Activated CD4-positive, alpha-beta T cell treated with anti-CD3 and anti-CD28 coated beads for 24 hours (primary cell): ENCODE measurements around the gene JADE2.

Experiments
- DNase-seq, 2 donors: peaks; one replicate each; pipeline ENCODE4 v3.0.0-alpha.2; 2020; ENCODE audit warnings: low read depth in 2 of 2

Gene JADE2

GRCh38 chr5:134570365-134570758, 44.9 kb downstream of the JADE2 start:
- no peak for DNase-seq

GRCh38 chr5:134570886-134571285, 45.4 kb downstream of the JADE2 start:
- DNase-seq, result no peak

- DNase-seq, result no peak
These were observed 46.4 kb downstream of the JADE2 start for GRCh38 chr5:134571693-134572405.

GRCh38 chr5:134572811-134573210, 47.3 kb downstream of the JADE2 start:
- no peak for DNase-seq

GRCh38 chr5:134574521-134574920, 49.1 kb downstream of the JADE2 start:
- no peak for DNase-seq

GRCh38 chr5:134575316-134575715, 49.8 kb downstream of the JADE2 start:
- DNase-seq, result no peak

- DNase-seq, result no peak
These were observed 51.0 kb downstream of the JADE2 start for GRCh38 chr5:134576386-134577021.

GRCh38 chr5:134577022-134577795, 51.7 kb downstream of the JADE2 start:
- no peak for DNase-seq

GRCh38 chr5:134577796-134578577, 52.5 kb downstream of the JADE2 start:
- peak; percentile 78 for DNase-seq

- no peak for DNase-seq
These were observed 53.3 kb downstream of the JADE2 start for GRCh38 chr5:134578578-134579283.

GRCh38 chr5:134579284-134579771, 53.9 kb downstream of the JADE2 start:
- no peak for DNase-seq

- no peak for DNase-seq
These were observed 54.6 kb downstream of the JADE2 start for GRCh38 chr5:134580001-134580460.

GRCh38 chr5:134581241-134581981, 55.9 kb downstream of the JADE2 start:
- DNase-seq, result no peak

GRCh38 chr5:134582281-134582680, 56.8 kb downstream of the JADE2 start:
- no peak for DNase-seq

- no peak for DNase-seq
These were observed 57.5 kb downstream of the JADE2 start for GRCh38 chr5:134582941-134583340.

- no peak for DNase-seq
These were observed 58.3 kb downstream of the JADE2 start for GRCh38 chr5:134583766-134584165.

GRCh38 chr5:134584662-134585061, 59.2 kb downstream of the JADE2 start:
- no peak for DNase-seq

- no peak for DNase-seq
These were observed 60.5 kb downstream of the JADE2 start for GRCh38 chr5:134585966-134586365.

GRCh38 chr5:134586866-134587524, 61.5 kb downstream of the JADE2 start:
- DNase-seq, result peak; percentile 85 to 90
